ENCODE measurements around the gene AKR1E2. TPM values are rescaled to one million over a fixed set of nuclear protein-coding genes. Genes with fewer than 3 reads are reported as not detected.
A peak's percentile ranks its signal among the peaks of the same experiment; 100 is the strongest.

AKR1E2 gene
- total and polyA plus RNA-seq, 2 experiments from 2014 or later: 5.2 to 16.0 TPM

GRCh38 chr10:4780782-4781181 lies 45.2 kb upstream of the AKR1E2 start:
- Histone ChIP-seq H3K79me2 (ENCODE audit: insufficient read depth) (no peaks in the 10 kb centered on the region), H2AFZ (no peak overlapping the region), H3K4me2 (ENCODE audit: unreplicated experiment) (peak overlapping the region; percentile 70), H3K27me3 (replicated peaks; ENCODE audit: insufficient read depth) (no peaks in the 10 kb centered on the region), H3K9me3 (ENCODE audit: low read depth) (no peaks in the 10 kb centered on the region), H4K20me1 (ENCODE audit: insufficient read depth) (no peaks in the 10 kb centered on the region), H3K9ac (no peak overlapping the region), H3K9me2 (ENCODE audit: insufficient read depth) (no peaks in the 10 kb centered on the region), H3K27ac (peak overlapping the region; percentile 16), H3K4me3 (peak overlapping the region; percentile 10; the same call in 1 of the 2 replicates), H3K4me1 (ENCODE audit: insufficient read depth) (peaks cover 45% of the 10 kb centered on the region), H3F3A (ENCODE audit: insufficient read depth) (peaks cover 42% of the 10 kb centered on the region; the same call in 1 of the 2 replicates), H3K36me3 (ENCODE audit: low read depth) (no peaks in the 10 kb centered on the region)
- peak; percentile 47 for DNase-seq
- no peak for TF ChIP-seq EZH2phosphoT487 (IDR thresholded peaks at IDR 0.05; ENCODE audit: insufficient read depth, low read depth)
- no peak for TF ChIP-seq EZH2 (IDR thresholded peaks at IDR 0.05; ENCODE audit: insufficient read depth, poor library complexity, severe bottlenecking)
- in situ Hi-C loops (cut with MboI): no loop called here
- 40 to 43% methylated on average over 6 of the region's 6 CpGs for WGBS, 2 experiments (ENCODE audit: low coverage in 1 of 2, low lambda C conversion rate in 2 of 2, missing lambda C conversion rate in 2 of 2)

DNA sequence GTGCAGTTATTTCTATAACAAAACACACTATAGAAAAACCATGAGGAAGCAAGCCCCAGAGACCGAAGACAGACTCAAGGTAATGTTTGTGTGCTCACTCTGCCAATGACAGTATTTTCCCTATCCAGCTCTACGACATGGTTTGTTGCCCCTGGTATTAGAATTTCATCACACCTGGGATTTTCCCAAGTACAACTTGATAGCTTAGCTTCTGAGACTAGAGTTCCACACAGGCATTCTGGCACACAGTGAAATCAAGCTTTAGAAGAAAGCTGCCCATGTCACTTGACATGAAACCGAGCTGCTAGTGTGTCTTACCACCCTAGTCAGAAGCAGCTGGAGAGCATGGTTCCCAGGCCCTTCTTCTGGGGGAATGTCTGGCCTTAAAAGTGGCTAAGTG lies 44.1 kb upstream of the AKR1E2 start:
- Histone ChIP-seq H3K9me2 (ENCODE audit: insufficient read depth) (no peaks in the 10 kb centered on the region), H3K4me3 (no peak overlapping the region), H3K36me3 (ENCODE audit: low read depth) (no peaks in the 10 kb centered on the region), H3K79me2 (ENCODE audit: insufficient read depth) (no peaks in the 10 kb centered on the region), H3K9ac (no peak overlapping the region), H3K27ac (no peak overlapping the region), H3K4me2 (ENCODE audit: unreplicated experiment) (no peak overlapping the region), H3K4me1 (ENCODE audit: insufficient read depth) (peaks cover 39% of the 10 kb centered on the region), H3K9me3 (ENCODE audit: low read depth) (no peaks in the 10 kb centered on the region), H2AFZ (no peak overlapping the region), H3K27me3 (replicated peaks; ENCODE audit: insufficient read depth) (no peaks in the 10 kb centered on the region), H3F3A (ENCODE audit: insufficient read depth) (peaks cover 35% of the 10 kb centered on the region; the same call in 1 of the 2 replicates), H4K20me1 (ENCODE audit: insufficient read depth) (no peaks in the 10 kb centered on the region)
- DNase-seq: no peak
- TF ChIP-seq EZH2phosphoT487 (IDR thresholded peaks at IDR 0.05; ENCODE audit: insufficient read depth, low read depth): no peak
- no peak for TF ChIP-seq EZH2 (IDR thresholded peaks at IDR 0.05; ENCODE audit: insufficient read depth, poor library complexity, severe bottlenecking)
- in situ Hi-C loops (cut with MboI): no loop called here
- WGBS, 2 experiments (ENCODE audit: low coverage in 1 of 2, low lambda C conversion rate in 2 of 2, missing lambda C conversion rate in 2 of 2): 34 to 40% methylated on average over 3 of the region's 3 CpGs

DNA sequence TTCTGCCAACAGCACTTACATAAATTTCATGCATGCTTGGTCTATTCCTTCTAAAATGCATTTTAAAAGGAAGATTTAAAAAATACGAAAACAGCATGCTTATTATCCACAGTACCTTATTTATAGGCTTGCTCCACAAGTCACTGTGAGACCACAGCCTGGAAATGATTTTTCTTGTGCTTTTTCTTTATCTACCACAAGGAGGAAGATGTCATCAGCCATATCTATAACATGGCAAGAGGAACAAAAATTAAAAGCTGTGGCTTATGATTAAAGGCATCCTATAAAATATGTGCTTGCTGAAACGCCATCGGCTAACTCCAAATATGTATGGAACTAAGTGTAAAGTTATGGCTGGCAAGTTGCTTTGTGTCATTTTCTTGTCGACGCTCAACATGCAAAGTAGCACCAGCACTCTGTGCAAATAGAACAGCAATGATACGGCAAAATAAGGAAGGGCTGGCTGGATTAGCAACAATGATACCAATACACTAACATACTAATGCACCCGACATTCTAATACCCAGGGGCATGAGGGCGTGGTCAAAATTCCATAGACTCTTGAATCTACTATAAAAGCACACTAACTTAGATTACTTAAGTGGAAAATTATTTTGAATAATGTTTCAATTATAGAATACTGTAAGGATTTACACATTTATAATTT lies 41.2 kb upstream of the AKR1E2 start:
- Histone ChIP-seq H3K4me3 (no peak overlapping the region), H3K27me3 (replicated peaks; ENCODE audit: insufficient read depth) (no peaks in the 10 kb centered on the region), H4K20me1 (ENCODE audit: insufficient read depth) (no peaks in the 10 kb centered on the region), H3K27ac (no peak overlapping the region), H3F3A (ENCODE audit: insufficient read depth) (peaks cover 15% of the 10 kb centered on the region; the same call in 1 of the 2 replicates), H3K9me2 (ENCODE audit: insufficient read depth) (no peaks in the 10 kb centered on the region), H3K4me1 (ENCODE audit: insufficient read depth) (peaks cover 16% of the 10 kb centered on the region), H3K4me2 (ENCODE audit: unreplicated experiment) (no peak overlapping the region), H3K79me2 (ENCODE audit: insufficient read depth) (no peaks in the 10 kb centered on the region), H3K9ac (no peak overlapping the region), H2AFZ (no peak overlapping the region), H3K36me3 (ENCODE audit: low read depth) (no peaks in the 10 kb centered on the region), H3K9me3 (ENCODE audit: low read depth) (no peaks in the 10 kb centered on the region)
- WGBS, 2 experiments (ENCODE audit: low coverage in 1 of 2, low lambda C conversion rate in 2 of 2, missing lambda C conversion rate in 2 of 2): 52 to 54% methylated on average over 8 of the region's 8 CpGs
- in situ Hi-C loops (cut with MboI): no loop called here
- TF ChIP-seq EZH2phosphoT487 (IDR thresholded peaks at IDR 0.05; ENCODE audit: insufficient read depth, low read depth) (no peak), EZH2 (IDR thresholded peaks at IDR 0.05; ENCODE audit: insufficient read depth, poor library complexity, severe bottlenecking) (no peak)
- no peak for DNase-seq

DNA sequence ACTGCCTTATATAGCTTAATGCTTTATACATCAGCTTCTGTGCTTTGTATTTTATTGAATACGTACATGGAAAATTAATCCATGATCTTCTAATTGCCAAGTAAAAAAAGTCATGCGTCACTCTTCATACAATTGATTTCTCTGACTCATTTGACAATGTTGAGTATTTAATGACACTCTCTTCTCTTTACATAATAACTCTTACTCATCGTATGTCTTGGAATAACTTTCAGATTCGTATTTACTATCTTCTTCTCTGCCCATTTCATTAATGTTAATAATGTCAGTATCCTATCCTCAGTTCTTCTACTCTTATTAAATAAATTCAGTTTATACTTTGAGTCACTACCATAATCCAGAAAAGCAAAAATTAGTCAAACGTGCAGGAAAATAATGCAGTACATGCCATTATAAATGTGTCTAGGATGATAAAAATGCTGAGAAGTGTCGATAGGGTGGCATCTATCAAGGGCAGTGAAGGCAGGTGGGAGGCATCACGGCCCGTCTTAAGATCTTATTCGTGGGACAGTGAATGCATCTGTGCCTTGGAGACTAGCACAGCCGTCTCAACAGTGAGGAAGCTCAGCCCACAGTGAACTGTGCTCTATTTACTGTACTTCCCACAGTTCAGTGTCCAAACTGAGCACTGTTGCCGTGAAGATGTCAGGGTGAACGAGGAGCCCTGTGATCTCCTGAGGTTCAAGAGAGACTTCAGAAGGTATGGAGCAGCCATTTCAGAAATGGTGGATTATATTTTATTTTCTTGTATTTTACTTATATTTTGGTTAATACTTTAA lies 39.8 kb upstream of the AKR1E2 start:
- no peaks in the 10 kb centered on the region for H3K27me3 ChIP-seq (replicated peaks; ENCODE audit: insufficient read depth)
- H3K4me3 ChIP-seq: no peak overlapping the region
- H3K36me3 ChIP-seq (ENCODE audit: low read depth): no peaks in the 10 kb centered on the region
- in situ Hi-C loops (cut with MboI): no loop called here
- no peak overlapping the region for H2AFZ ChIP-seq
- DNase-seq: no peak
- no peaks in the 10 kb centered on the region for H3K9me2 ChIP-seq (ENCODE audit: insufficient read depth)
- 84% methylated on average over 12 of the region's 12 CpGs for WGBS, 2 experiments (ENCODE audit: low coverage in 1 of 2, low lambda C conversion rate in 2 of 2, missing lambda C conversion rate in 2 of 2)
- no peaks in the 10 kb centered on the region for H4K20me1 ChIP-seq (ENCODE audit: insufficient read depth)
- H3K9me3 ChIP-seq (ENCODE audit: low read depth): no peaks in the 10 kb centered on the region
- H3K27ac ChIP-seq: no peak overlapping the region
- H3F3A ChIP-seq (ENCODE audit: insufficient read depth): 0 out of 2 replicates have a peak, but pooled peaks cover 4% of the 10 kb centered on the region
- H3K9ac ChIP-seq: no peak overlapping the region
- TF ChIP-seq EZH2 (IDR thresholded peaks at IDR 0.05; ENCODE audit: insufficient read depth, poor library complexity, severe bottlenecking): no peak
- no peak for TF ChIP-seq EZH2phosphoT487 (IDR thresholded peaks at IDR 0.05; ENCODE audit: insufficient read depth, low read depth)
- no peak overlapping the region for H3K4me2 ChIP-seq (ENCODE audit: unreplicated experiment)
- H3K4me1 ChIP-seq (ENCODE audit: insufficient read depth): peaks cover 9% of the 10 kb centered on the region
- H3K79me2 ChIP-seq (ENCODE audit: insufficient read depth): no peaks in the 10 kb centered on the region

All from GM23248 (cell line).